ENCODE data around the gene RBMS3.

RBMS3 gene

DNA sequence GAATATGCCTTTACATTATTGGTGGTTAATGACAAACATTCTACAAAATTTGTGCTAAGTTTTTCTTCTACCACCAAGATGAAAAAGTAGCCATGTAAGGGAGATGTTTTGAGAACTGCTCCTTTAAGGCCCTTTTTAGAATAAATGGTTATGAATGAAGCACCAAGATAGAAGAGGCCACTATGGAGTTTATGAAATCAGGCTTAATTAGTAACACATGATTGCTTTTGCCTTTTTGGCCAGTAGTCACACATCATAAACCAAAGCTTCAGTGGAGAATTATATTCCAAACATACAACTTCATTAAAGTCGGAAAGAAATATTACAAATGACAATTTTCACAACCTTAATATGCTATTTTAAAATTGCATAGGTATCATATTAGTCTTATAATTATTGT is 331.7 kb downstream of the RBMS3 start:
- no peak for DNase-seq (ENCODE audit: low read depth, low spot score)

DNA sequence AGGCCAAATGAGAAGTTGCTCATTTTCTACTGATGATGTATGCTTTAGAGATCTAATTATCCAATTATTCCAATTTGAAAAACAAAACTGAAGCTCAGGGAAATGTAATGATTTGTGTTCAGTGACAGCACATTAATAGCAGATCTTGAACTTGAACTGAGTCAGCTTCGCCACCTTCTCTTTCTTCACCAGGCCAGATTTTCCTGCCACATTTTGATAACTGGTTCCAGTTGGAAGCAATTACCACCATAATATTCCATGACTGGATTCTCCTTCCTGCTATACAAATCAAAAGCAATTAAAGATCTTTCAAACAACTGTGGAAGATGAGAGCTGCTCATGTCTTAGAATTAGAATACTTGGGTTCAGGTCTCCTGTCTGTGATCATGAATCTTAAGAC is 334.1 kb downstream of the RBMS3 start:
- no peak for DNase-seq (ENCODE audit: low read depth, low spot score)

DNA sequence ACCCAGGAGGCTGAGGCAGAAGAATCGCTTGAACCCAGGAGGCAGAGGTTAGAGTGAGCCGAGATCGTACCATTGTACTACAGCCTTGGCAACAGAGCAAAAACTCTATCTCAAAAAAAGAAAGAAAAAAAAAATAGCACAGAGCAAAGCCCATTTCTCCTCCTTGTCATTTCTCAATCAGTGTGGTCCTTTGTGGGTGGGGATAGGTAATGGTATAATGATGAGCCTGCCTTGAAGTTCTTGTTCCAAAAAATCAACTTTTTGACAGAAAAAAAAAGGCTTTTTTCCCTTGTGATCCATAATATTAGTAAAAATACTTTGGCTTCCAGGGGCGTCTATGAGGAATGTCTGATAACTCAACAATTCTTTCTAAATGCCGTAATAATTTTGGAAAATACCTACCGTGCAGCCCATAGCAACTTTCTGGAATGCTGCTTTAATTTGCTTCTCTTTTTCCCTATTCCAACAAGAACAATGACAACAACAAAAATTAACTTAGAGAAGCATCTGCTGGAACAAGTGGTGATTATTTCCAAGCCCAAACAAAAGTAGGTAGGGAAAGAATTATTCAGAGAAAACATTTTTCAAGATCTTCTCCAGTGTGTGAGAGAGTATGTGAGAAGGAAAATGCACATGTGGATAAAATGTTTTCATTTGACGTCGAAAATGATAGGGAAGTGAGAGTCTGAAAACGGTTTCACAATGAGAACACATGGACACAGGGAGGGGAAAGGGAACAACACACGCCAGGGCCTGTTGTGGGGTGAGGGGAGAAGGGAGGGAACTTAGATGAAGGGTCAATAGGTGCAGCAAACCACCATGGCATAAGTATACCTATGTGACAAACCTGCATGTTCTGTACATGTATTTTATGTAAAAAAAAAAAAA is 337.8 kb downstream of the RBMS3 start:
- no peak for DNase-seq (ENCODE audit: low read depth, low spot score)

DNA sequence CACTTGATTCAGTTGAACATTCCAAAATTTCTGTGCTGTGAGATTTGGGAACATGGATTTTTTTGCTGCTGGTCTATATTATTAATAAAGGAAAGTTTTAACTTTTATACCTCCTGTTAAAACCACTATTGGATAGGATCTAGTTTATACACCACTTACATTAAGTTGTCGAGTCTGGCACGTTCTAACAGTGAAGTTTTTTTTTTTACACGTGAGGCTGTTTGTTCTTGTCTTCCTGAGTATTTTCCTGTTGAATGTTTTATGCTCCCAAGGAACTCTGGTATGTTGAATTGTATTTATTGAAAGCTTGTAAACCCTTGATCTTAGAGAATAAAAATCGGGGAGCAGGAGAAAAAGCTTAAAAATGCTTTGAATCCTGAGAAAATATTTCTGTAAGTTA is 338.8 kb downstream of the RBMS3 start:
- no peak for DNase-seq (ENCODE audit: low read depth, low spot score)

DNA sequence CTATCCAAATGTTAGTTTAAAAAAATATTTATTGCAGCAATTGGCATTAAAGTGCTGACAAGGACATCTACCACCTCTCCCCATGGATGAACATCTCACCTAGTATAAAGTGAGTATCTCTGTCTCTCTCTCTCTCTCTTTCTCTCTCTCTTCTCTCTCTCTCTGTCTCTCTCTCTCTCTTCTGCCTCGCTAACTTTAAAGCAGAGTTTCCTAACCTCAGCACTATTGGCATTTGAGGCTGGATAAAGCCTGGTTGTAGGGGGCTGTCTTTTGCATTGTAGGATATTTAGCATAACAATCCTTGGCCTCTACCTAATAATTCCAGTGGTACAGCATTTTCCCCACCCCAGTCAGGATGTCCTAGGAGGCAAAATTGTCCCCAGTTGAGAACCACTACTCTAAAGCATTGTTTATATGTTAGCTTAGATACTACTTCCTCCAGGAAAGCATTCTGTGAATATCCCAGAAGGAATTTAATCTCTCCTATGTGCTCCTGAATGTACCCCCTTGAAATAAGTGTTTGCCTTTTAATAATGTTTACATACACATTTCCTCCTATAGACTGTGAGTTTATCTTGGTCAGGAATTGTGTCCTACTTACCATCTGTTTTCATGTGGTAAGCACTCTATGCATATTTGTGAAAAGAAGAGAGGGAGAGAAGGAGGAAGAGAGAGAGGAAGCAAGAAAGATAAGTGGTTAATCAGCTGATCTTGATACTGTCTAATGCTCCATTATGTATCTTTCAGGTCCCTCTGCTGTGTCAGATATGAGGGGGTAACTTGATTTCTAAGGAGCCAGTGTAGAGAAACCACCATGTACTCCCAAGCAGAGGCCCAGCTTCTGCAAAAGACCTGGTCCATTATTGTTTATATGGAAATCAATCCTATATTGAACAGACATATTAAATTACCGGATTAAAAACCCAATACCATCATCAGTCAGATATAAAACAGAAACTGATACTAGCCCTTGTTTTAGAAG is 346.6 kb downstream of the RBMS3 start:
- DNase-seq (ENCODE audit: low read depth, low spot score) = no peak

DNA sequence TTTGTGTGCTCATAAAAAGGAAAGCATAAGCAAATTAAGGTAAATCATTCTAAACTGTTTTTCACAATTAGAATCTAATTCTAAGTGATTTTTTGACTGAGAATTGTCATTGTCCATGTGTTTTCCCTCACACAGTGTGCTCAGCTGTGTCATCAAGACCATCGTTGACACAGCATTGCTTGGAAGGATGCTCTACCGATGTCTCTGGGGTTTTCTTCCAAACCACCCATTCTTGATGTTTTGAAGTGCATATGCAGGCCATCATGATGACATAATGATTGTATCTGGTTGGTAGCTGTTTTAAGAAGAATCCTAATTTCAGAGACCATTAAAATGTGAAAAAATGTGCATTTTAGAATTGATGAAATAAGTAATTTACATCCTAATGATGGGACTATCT is 347.9 kb downstream of the RBMS3 start:
- DNase-seq (ENCODE audit: low read depth, low spot score) = no peak

DNA sequence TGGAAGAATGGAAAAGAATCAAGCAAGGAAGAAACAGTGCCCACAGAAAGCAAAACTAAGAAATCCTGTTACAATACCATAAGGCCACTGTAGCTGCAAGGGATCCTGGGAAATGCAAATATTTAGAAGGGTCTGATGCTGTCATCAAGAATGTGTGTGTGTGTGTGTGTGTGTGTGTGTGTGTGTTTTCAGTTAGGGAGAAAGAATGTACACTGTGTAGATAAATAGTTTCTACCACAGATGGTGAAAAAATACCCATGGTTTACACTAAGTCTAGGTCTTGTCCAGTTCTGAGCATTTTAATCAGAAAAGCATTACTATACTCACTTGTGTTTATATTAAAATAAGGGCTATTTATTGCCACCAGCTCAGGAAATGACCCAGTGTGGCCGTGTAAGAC is 355.0 kb downstream of the RBMS3 start:
- DNase-seq (ENCODE audit: low read depth, low spot score) = no peak

DNA sequence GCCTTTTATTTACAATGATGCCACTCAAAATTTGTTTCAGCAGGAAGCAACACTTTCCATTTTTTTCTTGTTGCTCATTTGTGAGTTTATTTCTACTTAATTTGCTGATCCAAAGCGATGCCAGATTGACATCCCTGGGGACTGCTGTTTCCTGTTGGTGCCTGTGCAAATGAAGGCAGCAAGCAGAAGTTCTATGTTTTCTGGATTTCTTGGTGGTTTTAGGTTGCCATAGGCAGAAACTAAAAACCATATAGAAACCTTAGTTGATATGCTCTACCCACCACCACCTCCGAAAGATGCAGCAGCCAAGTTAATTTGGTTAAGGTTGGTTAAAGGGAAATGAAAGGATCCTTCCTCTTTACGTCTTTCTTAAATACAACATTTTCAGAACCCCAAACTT is 356.2 kb downstream of the RBMS3 start:
- no peak for DNase-seq (ENCODE audit: low read depth, low spot score)

DNA sequence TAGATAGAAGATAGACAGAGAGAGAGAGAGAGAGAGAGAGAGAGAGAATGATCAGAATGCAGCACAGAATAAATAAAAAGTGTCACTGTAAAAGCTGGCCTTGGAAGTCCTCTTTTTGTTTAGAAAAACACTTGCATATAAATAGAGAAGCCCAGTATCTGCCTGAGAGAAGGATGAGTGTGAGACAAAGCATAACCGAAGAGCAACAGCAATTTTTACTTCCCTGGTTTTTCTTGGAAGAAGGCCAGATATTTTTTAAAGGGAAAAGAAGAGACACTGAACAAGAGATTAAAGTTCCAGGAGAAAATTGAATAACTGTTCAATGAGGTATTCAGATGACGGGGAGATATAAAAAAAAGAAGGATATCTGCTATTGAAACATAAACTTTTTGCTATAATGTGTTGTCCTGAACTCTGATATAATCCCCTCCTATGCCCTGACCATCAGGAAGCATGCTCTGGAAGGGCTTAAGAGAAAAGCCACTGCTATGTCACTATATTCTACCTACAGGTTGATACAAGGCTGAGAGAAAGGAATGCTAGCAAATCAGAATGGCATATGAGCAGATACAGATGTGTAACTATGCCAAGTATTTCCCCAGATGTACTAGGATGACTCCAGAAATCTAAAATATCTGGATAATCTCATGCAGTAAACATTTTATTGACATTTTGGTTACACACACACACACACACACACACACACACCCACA is 358.9 kb downstream of the RBMS3 start:
- DNase-seq (ENCODE audit: low read depth, low spot score) = no peak

DNA sequence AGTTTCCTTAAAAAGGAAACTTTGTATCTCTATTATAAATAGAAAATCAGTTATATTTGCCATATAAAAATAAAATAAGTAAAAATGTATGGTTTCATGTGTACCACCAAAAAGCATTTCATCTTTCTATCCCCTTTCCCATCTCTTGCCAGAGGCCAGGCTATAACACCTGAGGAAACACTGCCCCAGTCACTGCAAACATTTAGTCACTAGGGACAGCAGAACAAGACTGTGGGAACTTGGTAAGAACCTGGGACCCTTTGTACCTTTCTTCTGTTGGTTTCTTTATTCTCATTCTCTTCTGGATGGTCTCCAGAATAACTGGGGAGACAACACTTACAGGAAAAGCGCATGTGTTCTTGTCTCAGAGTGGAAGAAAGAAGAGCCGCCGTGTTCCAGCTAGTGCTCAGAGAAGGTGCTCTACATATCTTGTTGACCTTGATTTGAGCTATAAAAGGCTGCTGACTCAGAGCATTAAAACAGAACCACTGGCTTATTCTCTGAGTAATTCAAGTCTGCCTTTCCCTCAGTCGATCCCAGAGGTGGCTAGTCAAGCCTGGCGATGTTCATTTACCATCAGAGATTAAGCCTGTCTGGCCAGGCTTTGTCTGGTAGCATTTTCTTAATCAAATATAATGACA is 361.6 kb downstream of the RBMS3 start:
- no peak for DNase-seq (ENCODE audit: low read depth, low spot score)

DNA sequence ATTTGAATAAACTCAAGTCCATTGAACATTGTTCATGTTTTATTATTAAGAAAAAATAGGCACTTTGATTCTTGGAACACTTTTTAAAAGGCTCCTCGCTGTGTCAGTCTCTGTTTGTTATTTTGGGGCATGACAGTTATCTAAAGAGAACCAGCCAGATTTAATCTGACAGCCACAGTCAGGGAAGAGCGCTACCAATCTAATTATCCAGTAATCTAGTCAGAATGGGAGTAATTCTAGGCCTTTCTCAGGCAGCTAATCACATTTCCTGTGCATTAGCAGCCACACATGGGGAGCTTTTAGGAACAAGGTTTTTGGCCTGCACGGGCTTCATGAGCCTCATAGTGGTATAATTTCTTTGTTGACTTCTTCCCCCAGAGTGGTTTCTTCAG is 362.2 kb downstream of the RBMS3 start:
- no peak for DNase-seq (ENCODE audit: low read depth, low spot score)

DNA sequence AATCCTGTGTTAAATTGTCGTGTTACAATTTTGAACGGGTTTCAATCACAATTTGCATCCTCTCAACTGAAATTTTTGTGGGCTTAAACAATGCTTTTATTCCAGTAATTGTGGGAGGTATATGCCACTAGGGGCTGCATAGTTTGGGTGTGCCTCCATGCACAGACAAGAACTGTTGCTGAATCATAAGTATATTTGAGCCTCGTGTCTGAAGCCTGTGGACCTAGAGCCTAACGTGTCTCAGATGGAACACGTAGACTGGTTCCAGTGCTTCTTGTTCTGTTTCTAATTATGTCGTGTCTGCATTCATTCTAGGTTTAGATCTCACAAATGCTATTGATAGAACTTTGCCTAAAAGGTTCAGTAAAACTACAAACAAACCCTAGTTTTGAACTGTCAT is 363.4 kb downstream of the RBMS3 start:
- DNase-seq (ENCODE audit: low read depth, low spot score) = no peak

DNA sequence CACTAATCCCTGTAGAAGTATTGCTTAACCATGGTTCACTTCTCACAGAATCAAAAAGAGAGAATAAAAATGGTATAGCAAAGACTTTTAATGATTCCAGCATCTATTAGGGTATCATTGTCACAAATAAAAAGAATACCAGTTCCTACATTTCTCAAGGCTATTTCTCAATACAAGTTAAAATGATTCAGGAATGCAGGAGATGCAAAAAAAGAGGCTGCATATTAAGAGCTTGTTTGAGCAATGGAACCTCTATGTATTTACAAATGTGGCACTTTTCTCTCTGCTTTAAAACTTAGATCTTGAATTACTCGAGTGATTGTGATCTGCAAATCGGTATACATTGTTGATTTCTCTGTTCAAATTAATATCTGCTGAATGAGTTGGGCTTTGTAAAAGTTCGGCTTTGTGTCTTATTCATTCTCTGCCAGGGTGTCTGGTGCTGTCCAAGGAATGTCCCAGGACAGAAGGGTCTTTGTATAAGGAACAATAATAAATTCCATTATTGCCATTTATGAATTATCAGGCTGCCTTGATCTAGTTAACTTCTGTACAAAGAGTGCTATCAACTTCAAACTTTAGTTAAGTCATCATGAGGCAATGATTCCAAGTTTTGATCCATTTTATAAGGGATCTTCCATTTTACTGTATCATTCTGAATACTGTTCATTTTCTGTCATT is 364.2 kb downstream of the RBMS3 start:
- no peak for DNase-seq (ENCODE audit: low read depth, low spot score)

DNA sequence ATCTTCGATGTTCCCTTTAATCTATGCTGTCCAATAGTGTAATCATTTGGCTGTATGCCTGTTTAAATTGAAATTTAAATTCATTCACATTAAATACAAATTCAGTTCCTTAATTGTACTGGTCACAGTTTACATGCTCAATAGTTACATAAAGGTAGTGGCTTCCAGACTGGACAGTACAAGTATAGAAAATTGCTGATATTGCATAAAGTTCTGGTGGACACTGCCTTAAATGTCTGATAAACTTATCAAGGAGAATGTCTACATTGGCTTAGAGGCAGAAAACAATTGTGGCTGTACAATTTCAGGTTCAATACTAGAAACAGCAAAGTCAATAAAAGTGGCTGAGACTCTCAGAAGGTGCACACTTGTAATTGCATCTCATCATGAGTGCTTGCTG is 365.2 kb downstream of the RBMS3 start:
- DNase-seq (ENCODE audit: low read depth, low spot score) = no peak

DNA sequence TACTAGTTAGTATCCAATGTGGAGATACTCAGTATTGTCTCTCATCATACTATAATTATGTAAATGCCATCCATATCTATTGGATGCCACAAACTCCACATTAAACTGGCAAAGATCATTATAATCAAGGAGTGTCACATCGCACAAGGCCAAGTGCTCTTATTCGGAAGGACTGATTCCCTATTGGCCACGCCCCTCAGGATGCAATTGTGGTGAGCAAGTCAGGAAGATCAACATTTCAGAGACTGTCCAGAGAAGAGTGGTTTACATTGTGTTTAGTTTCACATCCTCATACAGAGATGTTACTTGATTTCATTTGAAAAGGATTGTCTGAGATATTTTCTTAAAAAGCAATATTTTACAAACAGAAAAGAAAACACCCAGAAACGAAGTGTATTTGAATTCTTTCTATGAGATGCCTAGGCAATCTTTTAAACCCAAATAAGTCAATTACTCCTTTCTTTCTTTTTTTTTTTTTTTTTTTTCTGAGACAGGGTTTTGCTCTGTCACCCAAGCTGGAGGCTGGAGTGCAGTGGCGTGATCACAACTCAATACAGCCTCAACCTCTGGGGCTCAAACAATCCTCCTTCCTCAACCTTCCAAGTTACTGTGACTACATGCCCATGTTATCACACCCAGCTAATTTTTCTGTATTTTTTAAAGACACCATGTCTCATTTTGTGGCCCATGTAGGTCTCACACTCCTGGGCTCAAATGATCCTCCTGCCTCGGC is 369.1 kb downstream of the RBMS3 start:
- DNase-seq (ENCODE audit: low read depth, low spot score) = no peak

DNA sequence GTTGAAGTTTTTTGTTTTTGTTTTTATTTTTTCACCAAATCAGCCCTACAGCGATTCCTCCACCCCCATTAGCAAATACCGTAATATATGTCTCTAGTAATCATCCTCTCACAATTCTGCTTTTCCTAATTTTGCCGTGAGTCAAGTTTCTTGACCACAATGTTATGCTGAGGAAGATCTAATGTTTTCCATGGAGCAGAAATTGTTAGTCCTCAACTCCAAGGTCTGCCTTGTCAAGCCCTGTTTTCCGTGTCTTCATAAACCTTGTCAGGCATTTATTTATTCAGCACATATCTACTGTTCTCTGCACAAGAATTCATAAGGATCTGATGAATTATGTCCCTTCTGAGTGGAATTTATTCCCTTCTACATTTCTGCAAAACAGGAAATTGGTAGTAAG is 372.8 kb downstream of the RBMS3 start:
- no peak for DNase-seq (ENCODE audit: low read depth, low spot score)

DNA sequence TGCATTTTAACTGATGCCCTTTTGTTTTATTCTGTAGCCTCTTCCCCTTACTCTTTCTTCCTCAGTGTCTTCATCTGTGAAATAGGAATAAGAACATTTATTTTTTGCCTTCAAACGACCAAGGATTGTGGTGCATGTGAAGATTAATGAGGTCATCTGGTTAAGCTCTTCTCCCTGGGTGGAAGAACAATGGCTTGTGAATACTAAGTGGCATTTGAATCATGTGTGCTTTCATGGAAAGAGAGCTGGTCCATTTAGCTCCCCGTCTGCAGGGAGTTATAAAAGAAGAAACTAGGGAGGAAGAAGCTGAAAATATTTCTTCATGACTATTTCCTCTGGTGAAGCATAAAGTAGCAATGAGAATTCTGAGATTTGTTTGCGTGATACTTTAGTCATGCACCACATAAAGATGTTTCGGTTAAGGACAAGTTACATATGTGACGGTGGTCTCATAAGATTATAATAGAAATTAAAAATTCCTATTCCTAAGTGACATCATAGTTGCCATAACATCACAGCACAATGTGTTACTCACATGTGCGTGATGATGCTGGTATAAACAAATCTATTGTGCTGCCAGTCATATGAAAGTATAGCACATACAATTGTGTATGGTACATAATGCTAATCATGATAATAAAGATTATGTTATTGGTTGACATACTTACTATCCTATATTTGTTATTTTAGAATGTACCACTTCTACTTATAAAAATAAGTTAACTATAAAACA is 374.3 kb downstream of the RBMS3 start:
- DNase-seq (ENCODE audit: low read depth, low spot score) = no peak

DNA sequence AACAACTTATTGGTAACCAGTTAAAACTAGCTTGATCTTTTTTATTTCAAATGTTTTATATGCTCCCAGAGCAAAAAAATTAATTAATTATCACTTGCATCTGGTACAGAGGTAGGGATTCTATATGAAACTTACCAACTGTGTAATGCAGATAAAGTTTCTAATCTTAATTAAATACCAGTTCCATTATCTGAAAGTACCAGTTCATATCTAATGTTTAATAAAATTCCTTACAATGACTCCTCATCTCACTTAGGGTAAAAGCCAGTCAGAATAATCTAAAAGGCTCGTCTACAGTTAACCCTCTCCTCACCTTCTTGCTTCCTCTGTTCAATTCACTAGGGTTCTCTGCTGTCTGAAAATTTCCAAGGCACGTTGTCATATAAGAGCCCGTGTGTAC is 384.8 kb downstream of the RBMS3 start:
- no peak for DNase-seq (ENCODE audit: low read depth, low spot score)

DNA sequence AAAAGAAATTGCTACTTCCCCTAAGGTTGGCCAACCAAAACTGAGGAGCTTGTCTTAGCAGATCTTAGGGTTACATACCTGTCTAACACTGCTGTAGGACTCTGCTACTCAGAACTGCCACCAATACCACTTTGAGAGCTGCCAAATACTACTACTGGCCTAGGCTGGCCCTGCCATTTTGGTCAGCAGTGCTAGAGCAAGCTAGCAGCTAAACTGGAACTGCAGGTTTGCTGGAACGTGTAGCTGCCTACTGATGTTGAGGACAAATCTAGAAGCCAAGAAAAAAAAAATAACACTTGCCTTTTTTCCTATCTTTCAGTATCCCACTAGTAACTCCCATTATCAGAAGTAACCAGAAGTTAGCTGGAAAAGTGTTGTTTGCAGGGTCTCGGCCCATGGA is 387.4 kb downstream of the RBMS3 start:
- DNase-seq (ENCODE audit: low read depth, low spot score) = no peak

DNA sequence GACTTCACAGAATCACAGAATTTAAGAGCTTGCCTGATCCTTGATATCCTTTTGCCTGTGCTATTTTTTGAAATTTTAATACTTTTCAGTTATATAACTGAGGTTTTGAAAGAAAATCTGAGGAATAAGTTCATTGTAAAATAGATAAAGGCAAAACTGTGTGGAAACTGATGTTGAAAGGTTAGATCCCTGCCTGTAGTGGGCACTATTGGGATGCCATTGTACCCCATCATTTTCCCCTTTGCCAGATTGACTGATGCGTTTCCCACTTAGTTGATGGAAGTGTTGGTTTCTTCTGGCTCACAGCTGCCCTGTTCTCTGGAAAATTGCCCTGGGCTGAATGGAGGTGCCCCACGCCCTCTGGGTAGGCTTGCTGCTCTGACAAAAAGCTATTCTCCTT is 387.9 kb downstream of the RBMS3 start:
- no peak for DNase-seq (ENCODE audit: low read depth, low spot score)

Data from activated CD4-positive, CD25-positive, alpha-beta regulatory T cell treated with anti-CD3 and anti-CD28 coated beads, Interleukin-2, amount 50 U/mL, for 16 hours (primary cell).